Measurements from ENCODE around the gene RLF.
A peak's percentile ranks its signal among the peaks of the same experiment; 100 is the strongest.

The RLF gene

DNA sequence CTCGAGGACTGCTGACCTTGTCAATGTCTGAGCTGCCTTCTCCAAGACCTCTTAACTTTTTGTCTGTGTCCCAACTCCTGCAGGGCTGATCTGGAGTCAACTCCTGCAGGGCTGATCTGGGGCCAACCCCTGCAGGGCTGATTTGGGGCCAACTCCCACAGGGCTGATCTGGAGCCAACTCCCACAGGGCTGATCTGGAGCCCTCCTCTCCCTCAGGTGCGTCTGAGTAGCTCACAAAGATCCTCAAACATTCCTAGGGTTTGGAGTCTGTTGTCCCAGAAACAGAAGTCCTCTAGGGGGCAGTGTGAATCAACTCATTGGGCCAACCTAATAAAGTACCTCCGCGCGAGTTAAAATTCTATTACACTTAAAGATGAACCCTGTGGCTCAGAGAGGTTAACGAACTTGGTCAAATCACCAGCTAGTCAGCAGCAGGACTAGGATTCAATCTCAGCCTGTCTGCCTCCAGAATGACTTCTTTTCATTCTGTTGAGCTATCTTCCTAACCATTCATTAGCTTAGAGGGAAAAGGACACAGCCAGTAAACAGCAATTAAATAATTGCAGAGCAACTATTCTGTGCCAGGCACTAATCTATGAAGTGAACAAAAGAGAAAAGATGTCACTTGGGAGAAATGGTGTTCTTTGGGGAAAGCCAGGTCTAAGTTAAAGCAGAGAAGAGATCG, 17.2 kb upstream of the RLF start:
- Histone ChIP-seq H3K4me2 (ENCODE audit: low read length) (no peak overlapping the region), H3K27ac (ENCODE audit: low read depth, low read length) (no peak overlapping the region), H3K23ac (ENCODE audit: low read length) (no peak overlapping the region), H3K4me3 (ENCODE audit: low read length) (no peak overlapping the region), H3K27me3 (ENCODE audit: insufficient read depth, low read length, poor library complexity) (peaks cover 3% of the 10 kb centered on the region), H2AK5ac (ENCODE audit: low read length) (no peak overlapping the region), H3K36me3 (ENCODE audit: control insufficient read depth, insufficient read depth, low read length) (no peaks in the 10 kb centered on the region), H4K8ac (ENCODE audit: low read depth, low read length) (no peak overlapping the region), H4K5ac (ENCODE audit: low read length) (no peak overlapping the region), H3K79me1 (ENCODE audit: low read length) (no peaks in the 10 kb centered on the region), H3K56ac (ENCODE audit: low read length) (peak overlapping the region; percentile 30), H3K4me1 (ENCODE audit: control insufficient read depth, low read depth, low read length) (no peaks in the 10 kb centered on the region), H3K79me2 (ENCODE audit: control insufficient read depth, insufficient read depth, low read length) (no peaks in the 10 kb centered on the region), H3K18ac (ENCODE audit: low read length) (no peak overlapping the region), H2BK120ac (ENCODE audit: low read depth, low read length) (no peak overlapping the region), H3K9ac (ENCODE audit: low read length) (peak overlapping the region; percentile 10), H2BK15ac (replicated peaks; ENCODE audit: low read depth) (no peak overlapping the region), H2BK5ac (ENCODE audit: low read length) (no peak overlapping the region), H3K4ac (ENCODE audit: low read depth, low read length) (no peak overlapping the region)
- no CpG with 5 or more reads among the region's 7 CpGs for whole genome bisulfite sequencing (ENCODE audit: extremely low coverage, insufficient coverage, low lambda C conversion rate)
- DNase-seq = peak; percentile 87

- Histone ChIP-seq H2BK120ac (ENCODE audit: low read depth, low read length) (no peak overlapping the region), H3K27ac (ENCODE audit: low read depth, low read length) (no peak overlapping the region), H2BK15ac (replicated peaks; ENCODE audit: low read depth) (no peak overlapping the region), H2BK5ac (ENCODE audit: low read length) (no peak overlapping the region), H3K36me3 (ENCODE audit: control insufficient read depth, insufficient read depth, low read length) (no peaks in the 10 kb centered on the region), H3K4me3 (ENCODE audit: low read length) (no peak overlapping the region), H3K9ac (ENCODE audit: low read length) (no peak overlapping the region), H3K79me2 (ENCODE audit: control insufficient read depth, insufficient read depth, low read length) (no peaks in the 10 kb centered on the region), H4K5ac (ENCODE audit: low read length) (no peak overlapping the region), H3K23ac (ENCODE audit: low read length) (no peak overlapping the region), H4K8ac (ENCODE audit: low read depth, low read length) (no peak overlapping the region), H3K4me1 (ENCODE audit: control insufficient read depth, low read depth, low read length) (no peaks in the 10 kb centered on the region), H2AK5ac (ENCODE audit: low read length) (no peak overlapping the region), H3K79me1 (ENCODE audit: low read length) (no peaks in the 10 kb centered on the region), H3K4ac (ENCODE audit: low read depth, low read length) (no peak overlapping the region), H3K4me2 (ENCODE audit: low read length) (no peak overlapping the region), H3K27me3 (ENCODE audit: insufficient read depth, low read length, poor library complexity) (peaks cover 2% of the 10 kb centered on the region), H3K56ac (ENCODE audit: low read length) (no peak overlapping the region), H3K18ac (ENCODE audit: low read length) (no peak overlapping the region)
- no peak for DNase-seq
- no CpG with 5 or more reads among the region's 6 CpGs for WGBS (ENCODE audit: extremely low coverage, insufficient coverage, low lambda C conversion rate)
Measured at GRCh38 chr1:40151457-40152079, 9.6 kb upstream of the RLF start.

DNA sequence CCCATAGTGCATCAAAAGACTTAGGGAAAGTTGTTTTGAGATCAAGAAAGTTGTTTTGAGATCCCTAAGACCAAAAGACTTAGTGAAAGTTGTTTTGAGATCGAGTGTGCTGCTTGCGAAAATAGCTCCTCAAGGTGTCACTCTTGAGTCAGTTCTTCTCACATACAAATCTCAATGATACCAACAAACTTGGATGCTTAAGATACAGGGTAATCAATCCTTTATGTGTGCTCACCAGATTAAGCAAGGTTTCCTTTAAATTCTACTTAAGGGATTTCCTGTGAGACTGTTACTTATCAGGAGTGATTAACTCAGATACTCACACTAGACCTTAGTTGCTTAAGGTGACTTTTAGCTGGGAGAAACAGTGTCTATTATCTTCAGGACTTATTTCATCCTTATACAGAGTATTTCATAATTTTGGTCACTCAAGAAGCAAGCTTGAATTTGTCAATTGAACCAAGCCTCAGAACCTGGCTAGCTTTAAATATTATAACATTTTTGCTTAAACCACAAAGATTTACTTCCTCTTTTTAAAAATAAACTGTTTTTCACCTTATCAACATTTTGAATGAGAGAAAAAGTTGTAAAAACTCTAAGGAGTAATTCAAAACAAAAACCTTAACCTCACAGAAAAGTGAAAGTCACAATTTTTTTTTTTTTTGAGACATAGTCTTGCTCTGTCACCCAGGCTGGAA, 8.0 kb upstream of the RLF start:
- no peak overlapping the region for H3K4me3 ChIP-seq (ENCODE audit: low read length)
- no peak overlapping the region for H3K4me2 ChIP-seq (ENCODE audit: low read length)
- H3K79me1 ChIP-seq (ENCODE audit: low read length) = no peaks in the 10 kb centered on the region
- no peak overlapping the region for H3K18ac ChIP-seq (ENCODE audit: low read length)
- H2BK5ac ChIP-seq (ENCODE audit: low read length) = no peak overlapping the region
- H2BK15ac ChIP-seq (replicated peaks; ENCODE audit: low read depth) = no peak overlapping the region
- no peak overlapping the region for H3K27ac ChIP-seq (ENCODE audit: low read depth, low read length)
- no peaks in the 10 kb centered on the region for H3K4me1 ChIP-seq (ENCODE audit: control insufficient read depth, low read depth, low read length)
- no CpG with 5 or more reads among the region's 2 CpGs for WGBS (ENCODE audit: extremely low coverage, insufficient coverage, low lambda C conversion rate)
- no peaks in the 10 kb centered on the region for H3K36me3 ChIP-seq (ENCODE audit: control insufficient read depth, insufficient read depth, low read length)
- no peak overlapping the region for H3K9ac ChIP-seq (ENCODE audit: low read length)
- no peaks in the 10 kb centered on the region for H3K79me2 ChIP-seq (ENCODE audit: control insufficient read depth, insufficient read depth, low read length)
- H3K23ac ChIP-seq (ENCODE audit: low read length) = no peak overlapping the region
- no peak overlapping the region for H3K4ac ChIP-seq (ENCODE audit: low read depth, low read length)
- H3K56ac ChIP-seq (ENCODE audit: low read length) = no peak overlapping the region
- no peak overlapping the region for H4K5ac ChIP-seq (ENCODE audit: low read length)
- no peaks in the 10 kb centered on the region for H3K27me3 ChIP-seq (ENCODE audit: insufficient read depth, low read length, poor library complexity)
- DNase-seq = peak; percentile 76
- H2AK5ac ChIP-seq (ENCODE audit: low read length) = no peak overlapping the region
- no peak overlapping the region for H4K8ac ChIP-seq (ENCODE audit: low read depth, low read length)
- H2BK120ac ChIP-seq (ENCODE audit: low read depth, low read length) = no peak overlapping the region

DNA sequence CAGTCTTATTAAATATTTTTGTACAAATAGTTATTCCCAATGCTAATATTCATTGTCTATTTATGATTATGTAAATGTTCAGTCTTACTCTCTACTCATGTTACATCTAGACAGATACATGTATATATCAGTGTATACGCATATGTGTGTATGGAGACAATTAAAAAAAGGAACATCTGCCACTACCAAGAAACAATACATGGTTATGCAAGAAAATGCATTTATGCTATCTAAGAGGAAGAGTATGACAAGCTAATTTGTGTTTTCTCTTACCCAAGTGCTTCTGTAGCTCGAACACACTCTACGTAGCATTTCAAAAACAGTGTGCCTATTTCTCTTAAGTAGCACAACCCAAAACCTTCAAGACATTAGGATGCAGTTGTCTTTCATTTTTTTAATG, 6.1 kb upstream of the RLF start:
- Histone ChIP-seq H3K4ac (ENCODE audit: low read depth, low read length) (no peak overlapping the region), H3K4me2 (ENCODE audit: low read length) (no peak overlapping the region), H3K79me2 (ENCODE audit: control insufficient read depth, insufficient read depth, low read length) (no peaks in the 10 kb centered on the region), H4K8ac (ENCODE audit: low read depth, low read length) (no peak overlapping the region), H2BK15ac (replicated peaks; ENCODE audit: low read depth) (no peak overlapping the region), H2BK5ac (ENCODE audit: low read length) (no peak overlapping the region), H3K27ac (ENCODE audit: low read depth, low read length) (no peak overlapping the region), H2AK5ac (ENCODE audit: low read length) (no peak overlapping the region), H3K23ac (ENCODE audit: low read length) (no peak overlapping the region), H3K56ac (ENCODE audit: low read length) (no peak overlapping the region), H3K18ac (ENCODE audit: low read length) (no peak overlapping the region), H3K36me3 (ENCODE audit: control insufficient read depth, insufficient read depth, low read length) (no peaks in the 10 kb centered on the region), H2BK120ac (ENCODE audit: low read depth, low read length) (no peak overlapping the region), H3K27me3 (ENCODE audit: insufficient read depth, low read length, poor library complexity) (no peaks in the 10 kb centered on the region), H3K79me1 (ENCODE audit: low read length) (no peaks in the 10 kb centered on the region), H3K4me1 (ENCODE audit: control insufficient read depth, low read depth, low read length) (no peaks in the 10 kb centered on the region), H4K5ac (ENCODE audit: low read length) (no peak overlapping the region), H3K4me3 (ENCODE audit: low read length) (no peak overlapping the region), H3K9ac (ENCODE audit: low read length) (no peak overlapping the region)
- no CpG with 5 or more reads among the region's 3 CpGs for WGBS (ENCODE audit: extremely low coverage, insufficient coverage, low lambda C conversion rate)
- no peak for DNase-seq

DNA sequence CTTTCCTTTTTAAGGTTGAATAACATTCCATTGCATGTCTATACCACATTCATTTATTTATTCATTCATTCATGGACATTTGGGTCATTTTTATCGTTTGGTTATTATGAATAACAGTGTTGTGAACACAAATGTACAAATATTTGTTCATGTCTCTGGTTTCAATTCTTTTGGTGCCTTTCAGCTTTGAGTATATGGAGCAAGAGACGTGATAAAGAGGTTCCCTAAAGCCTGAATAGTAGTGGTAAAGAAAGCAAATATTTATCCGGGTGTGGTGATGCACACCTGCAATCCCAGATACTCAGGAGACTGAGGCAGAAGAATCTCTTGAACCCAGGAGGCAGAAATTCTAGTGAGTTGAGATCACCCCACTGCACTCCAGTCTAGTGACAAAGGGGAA, 5.3 kb upstream of the RLF start:
- Histone ChIP-seq H3K4me3 (ENCODE audit: low read length) (no peak overlapping the region), H3K79me2 (ENCODE audit: control insufficient read depth, insufficient read depth, low read length) (no peaks in the 10 kb centered on the region), H2BK5ac (ENCODE audit: low read length) (no peak overlapping the region), H3K79me1 (ENCODE audit: low read length) (no peaks in the 10 kb centered on the region), H3K9ac (ENCODE audit: low read length) (no peak overlapping the region), H3K27ac (ENCODE audit: low read depth, low read length) (no peak overlapping the region), H3K4me1 (ENCODE audit: control insufficient read depth, low read depth, low read length) (no peaks in the 10 kb centered on the region), H3K27me3 (ENCODE audit: insufficient read depth, low read length, poor library complexity) (no peaks in the 10 kb centered on the region), H2BK120ac (ENCODE audit: low read depth, low read length) (no peak overlapping the region), H3K23ac (ENCODE audit: low read length) (no peak overlapping the region), H2AK5ac (ENCODE audit: low read length) (no peak overlapping the region), H2BK15ac (replicated peaks; ENCODE audit: low read depth) (no peak overlapping the region), H3K4ac (ENCODE audit: low read depth, low read length) (no peak overlapping the region), H4K8ac (ENCODE audit: low read depth, low read length) (no peak overlapping the region), H3K36me3 (ENCODE audit: control insufficient read depth, insufficient read depth, low read length) (no peaks in the 10 kb centered on the region), H4K5ac (ENCODE audit: low read length) (no peak overlapping the region), H3K4me2 (ENCODE audit: low read length) (no peak overlapping the region), H3K18ac (ENCODE audit: low read length) (no peak overlapping the region), H3K56ac (ENCODE audit: low read length) (no peak overlapping the region)
- no CpG with 5 or more reads among the region's 3 CpGs for WGBS (ENCODE audit: extremely low coverage, insufficient coverage, low lambda C conversion rate)
- DNase-seq = no peak

Measured in mesendoderm (in vitro differentiated cells).